Measurements from ENCODE around the gene TRAK1.

Gene TRAK1

GRCh38 chr3:42066516-42067181, 24.5 kb upstream of the TRAK1 start:
- no peak for DNase-seq (ENCODE audit: low read depth in 2 of 2)

- DNase-seq (ENCODE audit: low read depth in 2 of 2) = no peak
Observed at GRCh38 chr3:42067326-42067725, 23.8 kb upstream of the TRAK1 start.

- DNase-seq (ENCODE audit: low read depth in 2 of 2) = no peak
Observed at GRCh38 chr3:42068303-42069088, 22.7 kb upstream of the TRAK1 start.

- no peak for DNase-seq (ENCODE audit: low read depth in 2 of 2)
Observed at GRCh38 chr3:42070089-42070488, 21.1 kb upstream of the TRAK1 start.

GRCh38 chr3:42070524-42070923, 20.6 kb upstream of the TRAK1 start:
- no peak for DNase-seq (ENCODE audit: low read depth in 2 of 2)

GRCh38 chr3:42071904-42072812, 19.0 kb upstream of the TRAK1 start:
- no peak for DNase-seq (ENCODE audit: low read depth in 2 of 2)

- DNase-seq (ENCODE audit: low read depth in 2 of 2) = no peak
Observed at GRCh38 chr3:42072831-42073301, 18.3 kb upstream of the TRAK1 start.

GRCh38 chr3:42077785-42078184, 13.4 kb upstream of the TRAK1 start:
- DNase-seq (ENCODE audit: low read depth in 2 of 2) = no peak

GRCh38 chr3:42078677-42079076, 12.5 kb upstream of the TRAK1 start:
- no peak for DNase-seq (ENCODE audit: low read depth in 2 of 2)

- no peak for DNase-seq (ENCODE audit: low read depth in 2 of 2)
Observed at GRCh38 chr3:42079701-42080452, 11.3 kb upstream of the TRAK1 start.

GRCh38 chr3:42080453-42080872, 10.7 kb upstream of the TRAK1 start:
- DNase-seq (ENCODE audit: low read depth in 2 of 2) = no peak

- DNase-seq (ENCODE audit: low read depth in 2 of 2) = no peak
Observed at GRCh38 chr3:42081838-42082473, 9.2 kb upstream of the TRAK1 start.

- DNase-seq (ENCODE audit: low read depth in 2 of 2) = no peak
Observed at GRCh38 chr3:42084586-42084985, 6.6 kb upstream of the TRAK1 start.

GRCh38 chr3:42085641-42086376, 5.3 kb upstream of the TRAK1 start:
- DNase-seq (ENCODE audit: low read depth in 2 of 2) = no peak

- no peak for DNase-seq (ENCODE audit: low read depth in 2 of 2)
Observed at GRCh38 chr3:42088803-42089530, 2.2 kb upstream of the TRAK1 start.

GRCh38 chr3:42092006-42092405, 849 bp downstream of the TRAK1 start:
- no peak for DNase-seq (ENCODE audit: low read depth in 2 of 2)

GRCh38 chr3:42094128-42094527, 3.0 kb downstream of the TRAK1 start:
- no peak for DNase-seq (ENCODE audit: low read depth in 2 of 2)

GRCh38 chr3:42094691-42095391, 3.7 kb downstream of the TRAK1 start:
- DNase-seq (ENCODE audit: low read depth in 2 of 2) = no peak

GRCh38 chr3:42095540-42095939, 4.4 kb downstream of the TRAK1 start:
- no peak for DNase-seq (ENCODE audit: low read depth in 2 of 2)

All from stimulated activated CD4-positive, alpha-beta T cell treated with anti-CD3 and anti-CD28 coated beads, Interleukin-4, amount 100 ng/mL, for 48 hours (primary cell).